ENCODE data around the gene RPL28.

The RPL28 gene

DNA sequence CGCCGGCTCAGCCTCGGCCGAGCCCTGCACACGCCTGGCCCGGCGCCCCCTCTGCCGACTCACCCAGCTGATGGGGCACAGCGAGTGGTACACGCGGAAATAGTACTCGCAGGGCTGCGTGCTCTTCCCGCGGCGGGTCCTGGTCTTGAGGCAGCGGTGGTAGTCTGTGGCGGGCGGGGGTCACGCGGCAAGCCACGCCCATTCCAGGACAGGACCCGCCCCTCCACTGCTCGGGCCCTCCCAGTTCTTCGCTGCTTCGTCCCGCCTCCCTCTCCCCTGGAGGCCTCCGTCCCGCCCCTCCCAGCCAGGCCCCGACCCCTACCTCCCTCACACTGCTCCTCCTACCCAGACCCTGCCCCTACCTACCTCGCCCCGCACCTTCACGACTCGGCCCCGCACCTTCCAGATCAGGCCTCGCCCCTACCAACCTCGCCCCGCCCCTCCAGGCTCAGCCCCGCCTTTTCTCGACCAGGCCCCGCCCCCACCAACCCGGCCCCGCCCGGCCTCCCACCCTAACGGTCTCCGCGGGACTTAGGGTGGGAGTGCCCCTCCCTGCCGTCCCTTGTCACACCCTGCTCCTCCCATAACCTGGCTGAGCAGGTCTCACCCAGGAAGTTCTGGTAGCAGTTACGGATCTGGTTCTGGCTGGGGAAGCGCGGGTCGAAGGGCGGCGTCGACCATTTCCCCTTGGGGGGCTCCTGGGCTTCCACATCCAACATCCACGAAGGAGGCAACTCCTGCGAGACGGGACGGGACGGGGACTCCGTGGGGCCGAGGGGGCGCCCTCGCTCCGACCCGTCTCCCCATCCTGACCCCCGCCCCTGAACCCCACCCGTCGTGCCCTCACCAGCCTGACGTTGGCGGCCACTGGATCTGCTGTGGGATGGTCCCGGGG lies 31.7 kb upstream of the RPL28 start:
- peak; percentile 91 for DNase-seq (ENCODE audit: low spot score)

DNA sequence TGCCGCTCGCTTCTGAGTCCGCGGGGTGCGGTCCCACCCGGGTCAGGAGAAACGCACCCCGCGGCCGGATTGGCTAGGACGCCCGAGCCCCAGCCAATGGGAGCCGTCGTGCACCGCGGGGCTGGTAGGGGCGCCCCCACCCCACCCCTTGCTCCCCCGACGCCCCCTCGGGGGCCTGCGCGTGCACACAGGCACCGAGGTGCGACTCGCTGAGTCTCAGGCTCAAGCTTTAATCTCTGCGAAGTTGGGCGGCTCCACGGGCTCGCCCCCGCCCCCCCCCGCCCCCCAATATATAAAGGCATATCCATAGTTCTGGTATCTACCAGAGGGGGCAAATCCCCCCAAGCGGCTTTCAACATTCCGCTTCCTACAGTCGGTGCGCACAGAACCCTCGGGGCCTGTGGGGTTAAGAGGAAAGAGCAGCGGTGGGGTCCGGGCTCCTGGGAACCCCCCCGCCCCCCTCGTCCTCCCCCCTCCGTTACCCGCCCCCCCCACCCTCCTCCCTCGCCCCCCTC lies 31.0 kb upstream of the RPL28 start, which contains the start of gene COX6B2:
Gene COX6B2 (minus strand): TSS at position 22 of the 515 bp plus-strand sequence. CDS start 198 bp downstream, outside the sequence.
- DNase-seq (ENCODE audit: low spot score), result no peak

DNA sequence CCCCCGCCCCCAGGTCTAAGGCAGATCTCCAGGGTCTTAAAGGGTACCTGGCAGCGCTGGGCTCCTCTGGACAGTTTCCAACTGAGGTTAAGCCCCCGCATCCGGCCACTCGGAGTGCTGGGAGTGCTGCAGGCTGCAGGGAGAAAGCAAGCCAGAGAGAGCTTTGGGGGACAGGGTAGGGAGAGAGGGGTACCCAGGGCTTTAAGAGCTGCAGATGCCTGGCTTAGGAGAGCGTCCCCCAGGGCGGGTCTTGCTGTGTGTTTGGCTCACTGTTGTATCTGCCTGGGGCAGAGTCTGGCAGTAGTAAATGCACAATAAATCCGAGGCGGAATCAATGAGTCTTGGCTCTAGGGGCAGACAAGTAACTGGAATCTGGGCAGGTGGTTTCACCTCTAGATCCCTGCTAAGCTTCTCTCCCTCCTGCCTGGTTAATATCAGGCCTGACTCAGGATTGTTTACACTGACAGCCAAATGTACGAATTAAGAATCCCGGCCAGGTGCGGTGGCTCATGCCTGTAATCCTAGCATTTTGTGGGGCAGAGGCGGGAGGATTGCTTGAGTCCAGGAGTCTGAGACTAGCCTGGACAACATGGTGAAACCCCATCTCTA lies 30.4 kb upstream of the RPL28 start:
- peak; percentile 22 for DNase-seq (ENCODE audit: low spot score)

DNA sequence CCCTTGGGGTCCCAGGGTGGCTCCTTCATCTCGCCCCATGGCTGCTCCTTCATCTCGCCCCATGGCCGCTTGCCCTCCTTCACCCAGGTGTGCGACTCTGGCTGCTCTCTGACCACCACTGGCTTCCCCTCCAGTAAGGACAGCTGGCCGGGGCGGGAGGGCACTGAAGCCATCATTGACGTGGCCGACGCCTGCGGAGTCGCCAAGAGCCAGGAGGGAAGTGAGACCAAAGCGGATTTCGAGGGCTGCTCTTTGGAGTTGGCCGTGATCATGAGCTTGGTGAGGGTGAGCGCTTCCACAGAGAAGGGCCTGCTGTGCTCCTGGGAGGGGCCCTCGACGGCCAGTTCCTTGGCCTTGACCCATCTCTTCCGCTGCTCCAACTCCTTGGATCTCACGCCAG lies 27.2 kb upstream of the RPL28 start:
- DNase-seq (ENCODE audit: low spot score), result no peak

DNA sequence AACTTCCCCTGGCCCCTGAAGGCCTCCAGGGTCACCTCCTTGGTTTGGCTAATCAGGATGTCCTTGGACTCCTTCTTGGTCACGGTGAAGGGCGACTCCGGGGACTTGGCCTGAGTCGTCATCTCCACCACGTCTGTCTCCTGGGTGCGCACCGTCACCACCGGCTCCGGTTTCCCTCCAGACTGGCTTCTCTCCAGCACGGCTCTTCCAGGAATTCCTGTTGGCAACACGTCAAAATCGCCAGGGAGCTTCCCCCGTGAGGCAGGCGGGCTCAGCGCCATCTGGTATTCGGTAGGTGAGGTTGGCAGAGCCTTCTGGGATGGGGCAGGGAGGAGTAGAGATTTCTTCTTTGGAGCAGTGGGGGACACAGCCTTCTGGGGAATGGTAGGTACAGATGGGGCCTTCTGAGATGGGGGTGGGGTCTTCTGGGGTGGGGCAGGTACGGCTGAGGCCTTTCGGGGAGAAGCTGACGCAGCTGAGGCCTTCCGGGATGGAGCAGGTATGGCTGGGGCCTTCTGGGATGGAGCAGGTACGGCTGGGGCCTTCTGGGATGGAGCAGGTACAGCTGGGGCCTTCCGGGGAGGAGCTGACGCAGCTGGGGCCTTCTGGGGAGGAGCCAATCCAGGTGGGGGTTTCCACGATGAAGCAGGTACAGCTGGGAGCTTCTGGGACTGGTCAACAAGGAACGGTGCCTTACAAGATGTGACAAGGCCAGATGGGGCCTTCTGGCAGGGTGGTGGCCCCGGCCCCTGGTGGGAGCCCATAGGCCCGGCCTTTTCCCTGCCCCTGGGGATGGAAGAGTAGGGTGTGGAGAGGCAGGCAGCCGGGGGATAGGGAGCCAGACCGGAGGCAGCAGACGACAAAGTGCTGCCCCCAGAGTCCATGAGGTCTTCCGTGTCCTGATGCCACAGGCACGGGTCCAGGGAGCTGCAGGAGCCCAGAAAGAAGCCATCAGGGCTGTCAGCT lies 26.5 kb upstream of the RPL28 start:
- DNase-seq (ENCODE audit: low spot score), result no peak

DNA sequence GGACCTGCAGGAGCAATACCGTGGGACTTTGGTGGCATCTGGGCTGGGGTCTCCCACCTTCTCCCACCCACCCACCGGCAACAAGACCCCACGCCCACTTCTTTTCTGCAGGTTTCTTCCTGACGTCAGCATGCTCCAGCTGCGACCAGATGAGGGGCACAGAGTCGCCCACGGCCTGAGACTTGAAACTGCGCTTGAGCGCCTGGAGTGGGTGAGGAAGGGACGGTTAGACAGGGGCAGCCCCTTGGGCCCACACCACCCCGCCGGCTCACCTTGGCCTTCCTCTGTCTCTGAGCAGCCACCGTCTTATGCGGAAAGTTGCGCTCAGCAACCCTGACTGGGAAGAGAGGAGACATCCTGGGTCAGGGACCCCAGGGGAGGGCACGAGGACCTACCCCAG lies 24.8 kb upstream of the RPL28 start:
- DNase-seq (ENCODE audit: low spot score), result no peak

DNA sequence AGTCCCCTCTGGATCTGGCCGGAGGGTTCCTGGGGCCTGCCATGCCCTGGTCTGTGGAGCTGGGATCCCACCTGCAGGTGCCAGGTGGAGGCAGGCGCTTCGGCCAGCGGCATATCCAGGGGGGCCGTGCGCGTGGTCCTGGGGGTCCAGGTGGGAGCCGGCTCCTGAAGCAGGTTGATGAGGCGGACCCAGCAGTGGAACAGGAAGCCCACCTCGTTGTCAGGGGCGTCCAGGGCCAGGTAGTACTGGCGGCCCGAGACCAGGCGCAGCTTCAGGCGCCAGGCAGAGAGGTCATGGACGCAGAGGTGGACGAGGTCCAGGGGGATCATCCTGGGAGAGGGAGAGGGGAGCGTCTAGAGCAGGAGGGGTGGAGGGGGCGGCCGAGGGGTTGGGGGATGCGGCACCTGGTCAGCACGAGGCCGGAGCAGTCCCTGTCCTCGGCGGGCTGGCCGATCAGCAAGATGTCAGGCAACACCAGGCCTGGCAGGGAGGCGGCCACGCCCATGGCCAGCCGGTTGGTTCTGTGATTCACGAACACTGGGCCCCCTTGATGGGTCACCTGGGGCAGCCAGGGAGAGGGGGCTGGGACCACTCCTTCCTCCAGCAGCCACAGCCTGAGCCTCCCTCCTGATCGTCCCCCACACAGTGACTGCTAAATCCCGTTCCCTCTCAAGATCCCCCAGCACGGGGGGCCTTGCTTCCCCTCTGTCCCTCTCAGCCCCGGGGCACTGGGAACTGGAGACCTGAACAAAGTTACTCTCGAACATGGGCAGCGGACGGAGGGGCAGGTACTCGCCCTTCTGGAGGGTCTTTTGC lies 23.4 kb upstream of the RPL28 start:
- DNase-seq (ENCODE audit: low spot score), result no peak

DNA sequence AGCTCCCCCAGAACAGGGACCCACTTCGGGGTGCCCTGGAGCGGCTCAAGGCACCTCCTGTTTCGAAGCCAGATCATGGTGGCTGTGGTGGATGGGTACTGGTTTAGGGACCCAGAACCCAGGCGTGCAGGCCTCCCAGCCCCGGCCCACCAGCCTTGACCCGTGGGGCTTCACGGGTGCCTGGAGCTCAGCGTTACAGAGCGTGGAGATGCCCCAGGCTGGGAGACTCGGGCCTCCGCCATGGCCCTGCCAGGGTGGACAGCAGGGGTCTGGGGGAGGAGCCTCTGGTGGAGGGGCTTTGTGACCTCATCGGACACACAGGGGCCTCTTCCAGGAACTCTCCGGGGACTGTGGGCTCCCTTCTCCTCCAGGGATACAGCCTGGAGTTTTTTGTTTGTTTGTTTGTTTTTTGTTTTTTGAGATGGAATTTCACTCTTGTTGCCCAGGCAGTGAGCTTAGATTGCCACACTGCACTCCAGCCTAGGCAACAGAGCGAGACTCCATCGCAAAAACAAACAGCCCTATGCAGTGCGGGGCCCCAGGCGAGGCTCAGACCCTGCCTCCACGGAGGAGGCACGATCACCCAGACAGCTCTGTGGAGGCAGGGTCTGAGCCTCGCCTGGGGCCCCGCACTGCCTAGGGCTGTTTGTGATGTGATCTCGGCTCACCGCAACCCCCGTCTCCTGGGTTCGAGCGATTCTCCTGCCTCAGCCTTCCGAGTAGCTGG lies 22.6 kb upstream of the RPL28 start, which contains the start of gene GARIN5B:
Gene GARIN5B (minus strand): TSS at position 271 of the 727 bp plus-strand sequence. CDS start 194 bp downstream, at position 77.
- no peak for DNase-seq (ENCODE audit: low spot score)

DNA sequence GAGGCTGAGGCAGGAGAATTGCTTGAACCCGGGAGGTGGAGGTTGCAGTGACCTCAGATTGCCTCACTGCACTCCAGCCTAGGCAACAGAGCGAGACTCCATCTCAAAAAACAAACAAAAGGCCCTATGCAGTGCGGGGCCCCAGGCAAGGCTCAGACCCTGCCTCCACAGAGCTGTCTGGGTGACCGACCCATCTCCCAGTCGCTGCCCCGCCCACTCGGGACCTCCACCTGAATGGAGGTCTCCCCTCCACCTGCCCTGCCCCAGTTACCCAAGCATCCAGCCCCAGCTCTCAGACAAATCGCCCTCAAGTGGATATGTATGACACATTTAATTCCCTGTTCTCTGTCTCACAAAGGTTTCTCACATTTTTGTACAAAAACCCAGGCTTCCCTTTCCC lies 20.5 kb upstream of the RPL28 start:
- no peak for DNase-seq (ENCODE audit: low spot score)

DNA sequence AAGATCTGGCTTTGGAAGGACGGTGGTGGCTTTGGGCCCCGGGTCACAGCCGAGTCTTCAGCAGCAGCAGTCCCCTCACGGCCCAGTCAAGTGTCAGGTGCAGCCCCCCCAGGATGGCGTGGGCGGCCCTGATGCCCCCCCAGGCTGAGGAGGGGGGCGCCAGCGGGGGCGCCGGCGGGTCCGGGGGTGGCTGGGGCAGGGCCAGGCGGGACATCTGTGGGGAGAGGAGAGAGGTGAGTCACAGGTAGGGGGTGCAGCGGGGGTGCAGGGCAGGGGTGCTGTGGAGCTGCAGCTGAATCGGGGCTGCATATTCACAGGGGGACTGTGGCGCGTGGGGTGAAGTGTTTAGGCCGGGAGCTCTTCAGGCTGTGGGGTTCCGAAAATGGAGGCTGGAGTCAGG lies 19.8 kb upstream of the RPL28 start:
- DNase-seq (ENCODE audit: low spot score), result no peak

DNA sequence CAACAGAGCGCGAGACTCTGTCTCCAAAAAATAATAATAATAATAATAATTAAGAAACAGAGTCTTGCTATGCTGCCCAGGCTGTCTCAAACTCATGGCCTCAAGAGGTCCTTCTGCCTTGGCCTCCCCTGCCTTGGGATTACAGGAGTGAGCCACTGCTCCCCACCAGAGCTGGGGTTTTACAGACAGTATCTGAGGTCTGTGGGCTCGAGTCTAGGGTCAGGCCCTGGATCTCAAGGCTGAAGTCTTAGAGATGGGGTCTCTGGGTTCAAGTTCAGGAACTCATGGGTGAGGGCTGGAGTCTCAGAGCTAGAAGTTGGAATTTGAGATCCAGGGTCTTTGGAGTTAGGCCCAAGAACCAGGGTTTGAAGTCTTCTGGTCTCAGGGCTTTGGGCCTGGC lies 18.9 kb upstream of the RPL28 start:
- DNase-seq (ENCODE audit: low spot score), result no peak

DNA sequence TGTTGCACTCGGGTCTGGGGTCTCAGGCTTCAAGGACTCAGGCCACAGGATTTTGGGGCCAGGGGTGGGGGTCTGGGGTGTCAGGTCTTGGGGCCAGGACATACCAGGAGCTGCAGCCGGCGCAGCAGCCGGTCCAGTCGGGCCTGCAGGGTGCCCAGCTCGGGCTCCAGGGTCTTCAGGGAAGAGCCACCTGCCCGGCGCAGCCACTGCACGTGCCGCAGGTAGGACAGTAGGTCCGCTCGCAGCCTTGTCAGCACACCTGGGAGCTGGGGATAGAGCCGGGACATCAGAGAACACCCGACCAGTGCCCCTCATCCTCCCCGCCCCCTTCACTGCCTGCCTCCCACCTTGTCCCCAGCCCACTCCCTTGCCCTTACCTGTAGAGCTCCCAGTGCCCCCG lies 17.6 kb upstream of the RPL28 start:
- DNase-seq (ENCODE audit: low spot score), result no peak

DNA sequence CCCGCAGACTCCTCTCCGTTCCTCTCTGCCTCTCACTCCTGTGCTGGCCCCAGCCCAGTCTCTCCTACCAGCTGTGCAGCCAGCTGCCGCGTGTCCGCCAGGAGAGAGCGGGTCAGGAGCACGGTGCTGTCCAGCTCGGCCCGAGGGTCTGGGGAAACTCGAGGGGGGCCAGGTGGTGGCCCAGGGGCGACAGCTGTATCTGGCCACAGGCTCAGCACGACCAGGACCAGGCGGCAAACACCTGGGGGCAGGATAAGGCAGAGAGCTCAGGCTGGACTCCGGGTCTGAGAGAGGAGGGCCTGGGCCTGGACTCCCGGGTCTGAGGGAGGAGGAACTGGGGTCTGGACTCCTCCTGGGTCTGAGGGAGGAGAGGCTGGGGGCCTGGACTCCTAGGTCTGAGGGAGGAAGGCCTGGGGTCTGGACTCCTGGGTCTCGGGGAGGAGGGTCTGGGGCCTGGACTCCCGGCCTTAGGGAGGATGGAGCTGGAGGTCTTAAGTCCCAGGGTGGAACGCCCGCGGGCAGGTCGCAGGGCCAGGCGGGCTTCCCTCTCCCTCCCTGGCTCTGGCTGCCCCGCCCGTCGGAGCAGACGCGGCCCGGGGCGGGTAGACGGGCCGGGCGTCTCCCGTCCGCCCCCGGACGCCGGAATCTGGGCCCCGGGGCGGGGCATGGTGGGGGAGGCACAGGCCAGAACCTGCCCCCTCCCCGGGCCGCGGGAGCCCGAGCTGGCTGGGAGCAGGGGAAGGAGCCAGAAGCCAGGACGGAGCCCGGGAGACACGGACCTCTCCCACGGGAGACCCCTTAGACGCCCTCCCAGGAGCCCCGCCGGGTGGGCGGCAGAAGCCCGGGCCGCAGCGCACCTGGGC lies 16.8 kb upstream of the RPL28 start:
- no peak for DNase-seq (ENCODE audit: low spot score)

DNA sequence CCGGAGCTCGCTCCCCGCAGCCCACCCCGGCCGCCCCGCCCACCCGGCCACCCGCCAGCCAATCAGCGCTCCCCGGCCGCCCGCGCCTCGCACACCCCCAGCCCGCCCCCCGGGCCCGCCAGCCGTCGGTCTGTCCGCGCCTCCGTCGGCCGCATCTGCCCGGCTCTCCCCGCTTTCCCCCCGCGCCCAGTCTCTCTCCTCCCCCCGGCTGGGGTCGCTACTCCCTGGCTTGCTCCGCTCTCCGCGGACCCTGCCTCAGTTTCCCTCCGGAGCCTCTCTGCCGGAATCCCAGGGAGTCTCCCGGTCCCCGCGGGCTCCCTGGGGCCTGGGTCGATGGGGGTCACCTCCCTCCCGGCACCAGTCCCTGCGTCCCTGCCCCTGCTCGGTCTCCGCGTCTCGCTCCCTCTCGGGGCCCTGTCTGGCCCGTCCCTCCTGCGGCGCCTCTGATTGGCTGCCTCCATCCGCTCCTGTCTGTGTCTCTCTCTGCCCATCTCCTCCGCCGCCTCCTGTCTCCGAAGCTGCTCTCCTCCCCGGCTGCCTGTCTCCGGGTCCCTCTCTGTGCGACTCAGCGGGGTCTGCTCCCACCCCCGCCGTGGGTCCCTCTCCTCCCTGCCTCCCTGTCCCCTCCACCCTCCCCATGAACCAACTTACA lies 16.0 kb upstream of the RPL28 start:
- peak; percentile 54 for DNase-seq (ENCODE audit: low spot score)

DNA sequence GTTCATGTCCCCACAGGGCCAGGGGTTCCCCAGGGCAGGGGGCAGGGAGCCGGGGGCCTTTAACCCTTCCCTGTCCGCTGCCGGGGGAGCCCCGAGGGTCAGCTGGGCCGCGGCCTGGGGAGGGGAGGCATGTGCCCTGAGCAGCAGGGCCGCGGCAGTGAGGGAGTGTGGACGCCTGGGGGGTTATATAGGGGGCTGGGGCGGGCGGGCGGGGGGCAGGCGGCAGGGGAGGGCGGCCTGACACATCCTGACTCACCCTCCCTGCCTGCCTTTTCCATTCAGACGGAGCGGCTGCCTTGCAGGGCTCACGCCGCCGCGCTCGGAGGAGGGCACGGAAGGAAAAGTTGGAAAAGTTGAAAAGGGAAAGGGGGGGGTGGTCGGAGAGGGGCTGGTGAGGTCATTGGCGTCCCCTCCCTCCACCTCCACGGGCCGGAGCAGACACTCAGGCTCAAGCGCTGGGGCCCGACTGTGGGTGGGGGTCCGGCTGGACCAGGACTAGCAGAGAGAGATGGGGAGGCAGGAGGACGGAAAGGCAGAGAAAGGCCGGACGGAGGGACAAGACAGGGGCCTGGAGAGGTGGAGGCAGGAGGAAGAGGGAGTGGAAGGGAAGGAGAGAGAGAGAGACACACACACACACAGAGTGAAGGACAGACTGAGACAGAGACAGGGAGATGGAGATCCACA lies 15.3 kb upstream of the RPL28 start, which contains the start of gene IL11:
Gene IL11 (minus strand): TSS at position 159 of the 684 bp plus-strand sequence. CDS start 153 bp downstream, at position 6.
- DNase-seq (ENCODE audit: low spot score), result no peak

DNA sequence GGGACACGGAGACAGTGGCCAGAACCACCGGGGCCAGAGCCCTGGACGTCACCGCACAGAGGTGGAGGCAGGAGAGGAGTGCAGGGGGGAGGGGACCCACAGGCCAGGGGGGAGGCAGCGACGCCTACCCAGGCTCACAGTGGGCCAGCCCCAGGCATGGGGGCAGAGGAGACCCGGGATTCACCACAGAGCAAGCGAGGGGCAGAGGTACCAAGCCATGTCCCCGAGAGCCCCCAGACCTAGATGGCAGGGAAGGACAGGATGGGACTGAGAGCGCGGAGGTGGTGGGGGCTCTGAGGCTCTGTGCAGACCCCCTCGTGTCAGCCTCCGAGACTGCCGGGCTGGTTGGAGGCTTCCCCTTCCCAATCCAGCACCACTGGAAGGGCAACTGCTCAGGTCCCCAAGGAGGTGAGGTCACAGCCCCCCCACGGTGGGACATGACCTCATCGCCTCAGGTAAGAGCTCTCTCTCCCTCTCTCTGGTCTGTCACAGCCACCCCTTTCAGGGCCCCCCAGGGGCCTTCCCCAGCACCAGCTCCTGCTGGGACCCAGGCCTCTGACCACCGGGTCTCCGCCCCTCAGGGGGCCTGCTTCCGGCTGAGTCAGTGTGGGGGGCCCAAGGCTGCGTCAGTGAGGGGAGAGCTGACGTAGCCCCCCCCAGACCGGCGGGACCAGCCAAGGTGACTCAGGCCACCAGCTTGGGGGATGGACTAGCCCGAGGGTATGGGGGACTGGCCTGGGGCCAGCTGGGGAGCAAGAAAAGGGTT lies 13.2 kb upstream of the RPL28 start:
- no peak for DNase-seq (ENCODE audit: low spot score)

DNA sequence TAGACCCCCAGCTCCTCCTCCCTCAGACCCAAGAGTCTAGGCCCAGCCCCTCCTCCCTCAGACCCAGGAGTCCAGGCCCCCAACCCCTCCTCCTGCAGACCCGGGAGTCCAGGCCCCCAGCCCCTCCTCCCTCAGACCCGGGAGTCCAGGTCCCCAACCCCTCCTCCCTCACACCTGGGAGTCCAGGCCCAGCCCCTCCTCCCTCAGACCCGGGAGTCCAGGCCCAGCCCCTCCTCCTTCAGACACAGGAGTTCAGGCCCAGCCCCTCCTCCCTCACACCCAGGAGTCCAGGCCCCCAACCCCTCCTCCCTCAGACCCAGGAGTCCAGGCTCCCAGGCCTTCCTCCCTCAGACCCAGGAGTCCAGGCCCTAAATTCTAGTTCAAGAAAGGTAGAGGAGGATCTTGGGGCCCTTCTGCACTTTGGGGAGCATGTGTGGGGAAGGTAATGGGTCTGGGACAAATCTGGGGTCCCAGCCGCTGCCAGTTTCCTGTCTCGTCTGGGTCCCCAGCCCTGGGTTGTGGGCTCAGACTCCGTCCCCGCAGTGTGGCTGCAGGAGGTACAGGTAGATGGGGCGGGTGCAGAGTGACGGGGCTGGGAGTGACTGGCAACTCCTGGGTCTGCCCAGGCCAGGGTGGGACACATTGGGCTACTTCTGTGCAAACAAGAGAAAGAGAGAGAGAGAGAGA lies 12.3 kb upstream of the RPL28 start:
- no peak for DNase-seq (ENCODE audit: low spot score)

Data from COLO829 (cell line).